Muscle layer of duodenum (tissue), 2 donors: ENCODE data around the gene LRRC14B.
A peak's percentile ranks its signal among the peaks of the same experiment; 100 is the strongest.

ENCODE experiments used
- H3K27ac ChIP-seq: one replicate; pipeline ENCODE4 v1.7.0; 2013; ENCODE audit warnings: mild to moderate bottlenecking, low read length
- H3K27me3 ChIP-seq: one replicate; pipeline ENCODE4 v1.7.0; 2013; ENCODE audit warnings: low read depth, mild to moderate bottlenecking, control low read depth, low read length
- H3K36me3 ChIP-seq, 2 donors: one replicate each; pipeline ENCODE4 v1.7.0; 2013; ENCODE audit warnings: low read length in 2 of 2, control low read depth in 1 of 2, mild to moderate bottlenecking in 1 of 2; ENCODE audit not compliant: insufficient read depth in 2 of 2, control insufficient read depth in 1 of 2
- H3K4me1 ChIP-seq, 2 donors: one replicate each; pipeline ENCODE4 v1.7.0; 2013; ENCODE audit warnings: low read length in 2 of 2, mild to moderate bottlenecking in 2 of 2, control low read depth in 1 of 2, moderate library complexity in 1 of 2; ENCODE audit not compliant: insufficient read depth in 2 of 2, control insufficient read depth in 1 of 2
- H3K4me3 ChIP-seq, 2 donors: one replicate each; pipeline ENCODE4 v1.7.0; 2013; ENCODE audit warnings: low read length in 2 of 2, low read depth in 1 of 2, mild to moderate bottlenecking in 1 of 2
- H3K9me3 ChIP-seq, 2 donors: one replicate each; pipeline ENCODE4 v1.7.0; 2013; ENCODE audit warnings: low read length in 2 of 2, control low read depth in 1 of 2, mild to moderate bottlenecking in 1 of 2; ENCODE audit not compliant: control insufficient read depth in 1 of 2
- donor health status: healthy.

The LRRC14B gene

GRCh38 chr5:180286-180918 lies 10.9 kb upstream of the LRRC14B start:
- Histone ChIP-seq H3K27ac (no peak overlapping the region), H3K4me1 (peaks cover 0 to 5% of the 10 kb centered on the region in 2 donors), H3K9me3 (no peaks in the 10 kb centered on the region), H3K36me3 (no peaks in the 10 kb centered on the region), H3K27me3 (no peaks in the 10 kb centered on the region), H3K4me3 (no peak overlapping the region)

- no peak overlapping the region for H3K4me3 ChIP-seq
- no peak overlapping the region for H3K27ac ChIP-seq
- H3K36me3 ChIP-seq, result no peaks in the 10 kb centered on the region
- no peaks in the 10 kb centered on the region for H3K9me3 ChIP-seq
- peaks cover 0 to 5% of the 10 kb centered on the region in 2 donors for H3K4me1 ChIP-seq
- H3K27me3 ChIP-seq, result no peaks in the 10 kb centered on the region
Observed at GRCh38 chr5:181160-181559, 10.1 kb upstream of the LRRC14B start.

GRCh38 chr5:181566-181965 lies 9.7 kb upstream of the LRRC14B start:
- Histone ChIP-seq H3K9me3 (no peaks in the 10 kb centered on the region), H3K27me3 (no peaks in the 10 kb centered on the region), H3K36me3 (no peaks in the 10 kb centered on the region), H3K4me1 (peaks cover 0 to 5% of the 10 kb centered on the region in 2 donors), H3K27ac (no peak overlapping the region), H3K4me3 (no peak overlapping the region)

- Histone ChIP-seq H3K36me3 (no peaks in the 10 kb centered on the region), H3K4me1 (peaks cover 0 to 5% of the 10 kb centered on the region in 2 donors), H3K4me3 (no peak overlapping the region), H3K27ac (no peak overlapping the region), H3K9me3 (no peaks in the 10 kb centered on the region), H3K27me3 (no peaks in the 10 kb centered on the region)
Observed at GRCh38 chr5:182126-182525, 9.2 kb upstream of the LRRC14B start.

GRCh38 chr5:184471-184870 lies 6.8 kb upstream of the LRRC14B start:
- Histone ChIP-seq H3K27ac (no peak overlapping the region), H3K4me1 (peaks cover 0 to 11% of the 10 kb centered on the region in 2 donors), H3K9me3 (no peaks in the 10 kb centered on the region), H3K36me3 (no peaks in the 10 kb centered on the region), H3K27me3 (no peaks in the 10 kb centered on the region), H3K4me3 (no peak overlapping the region)

GRCh38 chr5:185095-186070 lies 5.9 kb upstream of the LRRC14B start:
- Histone ChIP-seq H3K9me3 (no peaks in the 10 kb centered on the region), H3K4me3 (no peak overlapping the region), H3K27me3 (no peaks in the 10 kb centered on the region), H3K27ac (no peak overlapping the region), H3K36me3 (no peaks in the 10 kb centered on the region), H3K4me1 (peaks cover 0 to 11% of the 10 kb centered on the region in 2 donors)

GRCh38 chr5:186091-187041 lies 4.9 kb upstream of the LRRC14B start:
- H3K4me1 ChIP-seq, result peaks cover 0 to 12% of the 10 kb centered on the region in 2 donors
- no peak overlapping the region for H3K27ac ChIP-seq
- H3K4me3 ChIP-seq, result no peak overlapping the region
- no peaks in the 10 kb centered on the region for H3K27me3 ChIP-seq
- H3K9me3 ChIP-seq, result no peaks in the 10 kb centered on the region
- no peaks in the 10 kb centered on the region for H3K36me3 ChIP-seq

GRCh38 chr5:187042-187431 lies 4.3 kb upstream of the LRRC14B start:
- no peak overlapping the region for H3K27ac ChIP-seq
- no peak overlapping the region for H3K4me3 ChIP-seq
- H3K27me3 ChIP-seq, result no peaks in the 10 kb centered on the region

GRCh38 chr5:187617-188451 lies 3.5 kb upstream of the LRRC14B start:
- H3K27ac ChIP-seq, result no peak overlapping the region
- H3K9me3 ChIP-seq, result no peaks in the 10 kb centered on the region
- H3K4me1 ChIP-seq, result peaks cover 0 to 17% of the 10 kb centered on the region in 2 donors
- no peaks in the 10 kb centered on the region for H3K36me3 ChIP-seq
- no peaks in the 10 kb centered on the region for H3K27me3 ChIP-seq
- H3K4me3 ChIP-seq, result peak overlapping the region; percentile 31 to 47

More at GRCh38 chr5:187042-187431, 4.3 kb upstream of the LRRC14B start:
- H3K9me3 ChIP-seq, result no peaks in the 10 kb centered on the region
- peaks cover 0 to 17% of the 10 kb centered on the region in 2 donors for H3K4me1 ChIP-seq
- H3K36me3 ChIP-seq, result no peaks in the 10 kb centered on the region
